Loucy (cell line): ENCODE results near the gene FLVCR1.

Experiments used
- EZH2phosphoT487 ChIP-seq: fragments of 200-600 bp; IDR thresholded peaks from 2 replicates; pipeline ENCODE4 v1.6.1; 2018; ENCODE audit warnings: antibody characterized with exemption, mild to moderate bottlenecking, moderate library complexity, borderline replicate concordance
- TF ChIP-seq, protein P1 (sequence below): fragments of 200-600 bp; sonication (generic); conservative IDR thresholded peaks from 2 replicates; pipeline ENCODE4 v1.5.1; 2014; ENCODE audit warnings: mild to moderate bottlenecking, antibody characterized with exemption, low read length

DNA sequence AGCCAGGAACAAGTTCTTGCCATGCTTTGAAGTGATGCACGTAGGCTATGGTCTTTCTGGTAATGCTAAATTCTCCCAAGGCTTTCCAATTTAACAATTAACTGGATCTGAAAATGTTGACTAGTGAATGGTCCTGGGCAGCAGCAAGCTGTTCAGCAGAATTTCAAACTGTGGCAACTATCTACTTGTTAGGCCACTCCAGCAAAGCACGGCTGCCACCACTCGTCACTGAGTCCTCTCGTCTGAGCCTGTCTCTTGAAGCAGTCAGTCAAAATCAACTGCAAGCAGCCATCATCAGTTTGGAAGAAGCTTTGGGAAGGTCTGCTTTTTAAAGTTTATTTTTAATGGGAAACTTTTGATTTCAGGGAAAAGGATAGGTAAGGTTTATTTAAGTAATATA is 6.1 kb downstream of the FLVCR1 start:
- TF ChIP-seq, protein P1, sequence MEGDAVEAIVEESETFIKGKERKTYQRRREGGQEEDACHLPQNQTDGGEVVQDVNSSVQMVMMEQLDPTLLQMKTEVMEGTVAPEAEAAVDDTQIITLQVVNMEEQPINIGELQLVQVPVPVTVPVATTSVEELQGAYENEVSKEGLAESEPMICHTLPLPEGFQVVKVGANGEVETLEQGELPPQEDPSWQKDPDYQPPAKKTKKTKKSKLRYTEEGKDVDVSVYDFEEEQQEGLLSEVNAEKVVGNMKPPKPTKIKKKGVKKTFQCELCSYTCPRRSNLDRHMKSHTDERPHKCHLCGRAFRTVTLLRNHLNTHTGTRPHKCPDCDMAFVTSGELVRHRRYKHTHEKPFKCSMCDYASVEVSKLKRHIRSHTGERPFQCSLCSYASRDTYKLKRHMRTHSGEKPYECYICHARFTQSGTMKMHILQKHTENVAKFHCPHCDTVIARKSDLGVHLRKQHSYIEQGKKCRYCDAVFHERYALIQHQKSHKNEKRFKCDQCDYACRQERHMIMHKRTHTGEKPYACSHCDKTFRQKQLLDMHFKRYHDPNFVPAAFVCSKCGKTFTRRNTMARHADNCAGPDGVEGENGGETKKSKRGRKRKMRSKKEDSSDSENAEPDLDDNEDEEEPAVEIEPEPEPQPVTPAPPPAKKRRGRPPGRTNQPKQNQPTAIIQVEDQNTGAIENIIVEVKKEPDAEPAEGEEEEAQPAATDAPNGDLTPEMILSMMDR = no peak
- no peak for TF ChIP-seq EZH2phosphoT487
